Hepatocyte (in vitro differentiated cells): ENCODE results near the gene PAQR9. TPM values are rescaled to one million over a fixed set of nuclear protein-coding genes. Genes with fewer than 3 reads are reported as not detected.
A peak's percentile ranks its signal among the peaks of the same experiment; 100 is the strongest.

Experiments used
- DNase-seq: peaks from one replicate; pipeline ENCODE4 v3.0.0-alpha.2; 2016; ENCODE audit warnings: low spot score
- H2AFZ ChIP-seq: fragments of 200-600 bp; sonication (generic); 2 replicates; pipeline ENCODE4 v1.6.0; 2016; ENCODE audit warnings: antibody characterized with exemption, mild to moderate bottlenecking
- H3K27ac ChIP-seq: fragments of 200-600 bp; sonication (generic); 2 replicates; pipeline ENCODE4 v1.5.1; 2016; ENCODE audit warnings: mild to moderate bottlenecking
- H3K27me3 ChIP-seq: fragments of 200-600 bp; sonication (generic); 2 replicates; pipeline ENCODE4 v1.6.1; 2016
- H3K36me3 ChIP-seq: fragments of 200-600 bp; sonication (generic); replicated peaks from 2 replicates; pipeline ENCODE4 v1.5.1; 2016; ENCODE audit warnings: low read depth; ENCODE audit not compliant: insufficient read depth
- H3K4me1 ChIP-seq: fragments of 200-600 bp; sonication (generic); 2 replicates; pipeline ENCODE4 v1.5.1; 2016; ENCODE audit warnings: mild to moderate bottlenecking, moderate library complexity; ENCODE audit not compliant: insufficient read depth
- H3K4me2 ChIP-seq: fragments of 200-600 bp; sonication (generic); 2 replicates; pipeline ENCODE4 v1.6.0; 2016
- H3K4me3 ChIP-seq: fragments of 200-600 bp; sonication (generic); 2 replicates; pipeline ENCODE4 v1.5.1; 2016; ENCODE audit warnings: mild to moderate bottlenecking
- H3K79me2 ChIP-seq: fragments of 200-600 bp; sonication (generic); 2 replicates; pipeline ENCODE4 v1.6.0; 2017; ENCODE audit warnings: mild to moderate bottlenecking
- H3K9me2 ChIP-seq: fragments of 200-600 bp; sonication (generic); replicated peaks from 2 replicates; pipeline ENCODE4 v1.6.0; 2017; ENCODE audit warnings: mild to moderate bottlenecking; ENCODE audit not compliant: insufficient read depth
- H3K9me3 ChIP-seq: fragments of 200-600 bp; sonication (generic); 2 replicates; pipeline ENCODE4 v1.5.1; 2016; ENCODE audit warnings: low read depth, mild to moderate bottlenecking
- H4K20me1 ChIP-seq: fragments of 200-600 bp; sonication (generic); 2 replicates; pipeline ENCODE4 v1.6.0; 2016; ENCODE audit warnings: mild to moderate bottlenecking; ENCODE audit not compliant: insufficient read depth, poor library complexity, severe bottlenecking
- EZH2 ChIP-seq: fragments of 200-600 bp; sonication (generic); IDR thresholded peaks from 2 replicates; pipeline ENCODE4 v1.6.1; 2016; ENCODE audit warnings: antibody characterized with exemption, mild to moderate bottlenecking, borderline replicate concordance
- EZH2phosphoT487 ChIP-seq: fragments of 200-600 bp; sonication (generic); IDR thresholded peaks from one replicate; pipeline ENCODE4 v1.6.1; 2018; ENCODE audit warnings: antibody characterized with exemption, mild to moderate bottlenecking, low read depth, moderate library complexity; ENCODE audit not compliant: unreplicated experiment, severe bottlenecking
- WGBS: methylation state at CpG from one replicate; pipeline ENCODE4 v1.1.6; 2016; ENCODE audit warnings: low lambda C conversion rate; ENCODE audit errors: missing lambda C conversion rate; 5-methylcytosine and 5-hydroxymethylcytosine counted together
- polyA plus RNA-seq: library from polyadenylated mRNA; unstranded; fragments of >200 nt; fragmentation: Nextera tagmentation; extraction: Ambion mirVana; gene quantifications from 2 replicates; pipeline ENCODE4 v1.2.1, GENCODE V29; 2016
- total RNA-seq: library from RNA; depleted of rRNA; stranded (reverse); fragments of >200 nt; gene quantifications from 2 replicates; pipeline ENCODE4 v1.2.3, GENCODE V29; 2014
- TF ChIP-seq, protein P1 (sequence below): fragments of 200-600 bp; sonication (generic); IDR thresholded peaks from 2 replicates; pipeline ENCODE4 v1.5.1; 2016; ENCODE audit warnings: antibody characterized with exemption, mild to moderate bottlenecking; ENCODE audit not compliant: poor library complexity

Gene PAQR9
- total and polyA plus RNA-seq, 2 experiments from 2014 or later: 2.9 to 3.8 TPM

DNA sequence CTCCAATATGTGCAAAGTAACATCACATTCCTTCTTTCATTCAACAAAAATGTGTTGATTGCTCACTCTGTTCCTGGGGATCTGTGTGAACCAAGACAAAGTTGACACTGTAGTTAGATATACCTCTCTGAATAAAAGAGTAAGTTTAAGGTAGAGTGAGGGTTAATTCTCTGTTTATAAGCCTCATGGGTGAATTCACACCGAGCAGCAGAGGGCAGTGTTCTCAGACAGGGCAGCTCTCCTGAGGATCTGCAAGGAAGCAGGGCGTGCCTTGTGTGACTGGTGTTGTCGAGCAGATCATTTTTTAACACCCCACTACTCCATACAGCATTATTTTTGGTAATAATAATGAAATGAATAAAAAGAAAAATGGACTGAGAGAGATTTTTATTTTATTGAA is 34.4 kb downstream of the PAQR9 start:
- Histone ChIP-seq H3K4me1 (no peaks in the 10 kb centered on the region), H3K9me3 (no peaks in the 10 kb centered on the region), H3K36me3 (no peaks in the 10 kb centered on the region), H2AFZ (no peak overlapping the region), H3K4me2 (no peak overlapping the region), H3K27ac (no peak overlapping the region), H3K27me3 (no peaks in the 10 kb centered on the region), H3K9me2 (no peaks in the 10 kb centered on the region), H3K79me2 (no peaks in the 10 kb centered on the region), H3K4me3 (no peak overlapping the region), H4K20me1 (no peaks in the 10 kb centered on the region)
- WGBS: 45% methylated on average over 3 of the region's 3 CpGs
- no peak for DNase-seq
- no peak for TF ChIP-seq EZH2phosphoT487
- TF ChIP-seq, protein P1, sequence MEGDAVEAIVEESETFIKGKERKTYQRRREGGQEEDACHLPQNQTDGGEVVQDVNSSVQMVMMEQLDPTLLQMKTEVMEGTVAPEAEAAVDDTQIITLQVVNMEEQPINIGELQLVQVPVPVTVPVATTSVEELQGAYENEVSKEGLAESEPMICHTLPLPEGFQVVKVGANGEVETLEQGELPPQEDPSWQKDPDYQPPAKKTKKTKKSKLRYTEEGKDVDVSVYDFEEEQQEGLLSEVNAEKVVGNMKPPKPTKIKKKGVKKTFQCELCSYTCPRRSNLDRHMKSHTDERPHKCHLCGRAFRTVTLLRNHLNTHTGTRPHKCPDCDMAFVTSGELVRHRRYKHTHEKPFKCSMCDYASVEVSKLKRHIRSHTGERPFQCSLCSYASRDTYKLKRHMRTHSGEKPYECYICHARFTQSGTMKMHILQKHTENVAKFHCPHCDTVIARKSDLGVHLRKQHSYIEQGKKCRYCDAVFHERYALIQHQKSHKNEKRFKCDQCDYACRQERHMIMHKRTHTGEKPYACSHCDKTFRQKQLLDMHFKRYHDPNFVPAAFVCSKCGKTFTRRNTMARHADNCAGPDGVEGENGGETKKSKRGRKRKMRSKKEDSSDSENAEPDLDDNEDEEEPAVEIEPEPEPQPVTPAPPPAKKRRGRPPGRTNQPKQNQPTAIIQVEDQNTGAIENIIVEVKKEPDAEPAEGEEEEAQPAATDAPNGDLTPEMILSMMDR: peak; percentile 23

DNA sequence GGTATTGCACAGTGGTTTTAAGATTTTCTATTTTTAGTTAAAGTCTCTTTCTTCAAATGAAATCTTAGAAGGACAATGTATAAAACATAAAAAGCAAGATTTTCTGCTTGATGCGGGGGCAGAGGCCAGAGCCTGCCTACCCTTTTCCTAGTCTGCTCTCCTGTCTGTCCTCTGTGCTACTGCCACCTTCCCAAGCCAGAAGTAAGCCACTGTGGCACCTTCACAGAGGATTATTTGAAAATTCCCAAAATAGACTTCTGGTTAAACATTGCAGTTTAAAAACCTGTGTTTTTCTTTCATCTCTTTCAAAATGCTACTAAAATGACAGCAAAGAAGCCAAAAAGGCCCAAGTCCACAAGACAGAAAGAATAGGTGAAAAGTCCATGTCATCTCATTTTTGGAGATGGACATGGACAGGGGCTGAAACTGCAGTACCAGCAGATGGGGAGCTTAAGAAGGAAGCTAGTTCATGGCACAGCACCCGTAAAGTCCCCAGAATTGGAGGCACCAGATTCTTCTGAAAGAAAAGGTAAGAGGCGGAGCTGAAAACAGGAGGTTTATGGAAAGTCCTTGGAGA is 37.0 kb downstream of the PAQR9 start:
- Histone ChIP-seq H4K20me1 (no peaks in the 10 kb centered on the region), H3K4me1 (no peaks in the 10 kb centered on the region), H3K9me3 (no peaks in the 10 kb centered on the region), H3K4me2 (no peak overlapping the region), H3K9me2 (no peaks in the 10 kb centered on the region), H3K27ac (no peak overlapping the region), H3K27me3 (no peaks in the 10 kb centered on the region), H2AFZ (no peak overlapping the region), H3K36me3 (no peaks in the 10 kb centered on the region), H3K4me3 (no peak overlapping the region), H3K79me2 (no peaks in the 10 kb centered on the region)
- TF ChIP-seq, protein P1: no peak
- TF ChIP-seq EZH2phosphoT487: no peak
- no peak for TF ChIP-seq EZH2
- WGBS: 94% methylated on average over 3 of the region's 3 CpGs
- DNase-seq: no peak

DNA sequence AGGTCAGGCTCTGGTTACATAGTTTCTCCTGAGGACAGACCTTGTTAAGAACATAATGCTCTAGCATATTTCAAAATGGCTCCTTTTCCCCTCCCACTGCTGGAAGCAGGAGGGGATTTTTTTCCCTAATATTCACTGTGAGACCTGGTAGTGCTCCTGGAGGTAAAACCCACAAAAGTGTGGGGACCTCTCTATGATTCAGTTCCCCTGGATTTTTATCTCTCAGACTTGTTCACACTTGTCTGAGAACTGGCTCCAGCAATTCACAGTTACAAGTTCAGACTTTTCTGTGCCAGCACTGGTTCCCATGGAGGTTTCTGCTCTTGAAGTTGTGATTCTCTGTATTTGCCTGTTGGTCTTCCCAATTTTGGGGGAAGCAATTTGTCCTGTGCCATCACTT is 38.3 kb downstream of the PAQR9 start:
- no peaks in the 10 kb centered on the region for H3K9me2 ChIP-seq
- no peaks in the 10 kb centered on the region for H3K79me2 ChIP-seq
- no peaks in the 10 kb centered on the region for H3K9me3 ChIP-seq
- TF ChIP-seq EZH2 (no peak), EZH2phosphoT487 (no peak)
- TF ChIP-seq, protein P1: no peak
- H3K4me1 ChIP-seq: no peaks in the 10 kb centered on the region
- H3K27ac ChIP-seq: no peak overlapping the region
- no peak for DNase-seq
- H3K4me2 ChIP-seq: no peak overlapping the region
- H2AFZ ChIP-seq: no peak overlapping the region
- H4K20me1 ChIP-seq: no peaks in the 10 kb centered on the region
- no peaks in the 10 kb centered on the region for H3K27me3 ChIP-seq
- H3K4me3 ChIP-seq: no peak overlapping the region
- H3K36me3 ChIP-seq: no peaks in the 10 kb centered on the region

DNA sequence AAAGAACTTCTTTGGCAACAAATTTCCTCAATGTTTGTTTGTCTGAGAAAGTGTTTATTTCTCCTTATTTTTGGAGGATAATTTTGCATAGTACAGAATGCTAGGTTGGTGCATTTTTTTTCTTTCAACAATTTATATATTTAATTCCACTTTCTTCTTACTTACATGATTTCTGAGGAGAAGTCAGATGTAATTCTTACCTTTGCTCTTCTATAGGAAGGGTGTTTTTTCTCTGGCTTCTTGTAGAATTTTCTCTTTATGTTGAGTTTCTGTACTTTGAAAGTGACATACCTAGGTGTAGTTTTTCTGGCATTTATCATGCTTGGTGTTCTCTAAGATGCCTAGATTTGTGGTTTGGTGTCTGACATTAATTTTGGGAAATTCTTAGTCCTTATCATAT is 39.8 kb downstream of the PAQR9 start:
- no peaks in the 10 kb centered on the region for H3K36me3 ChIP-seq
- no peak overlapping the region for H2AFZ ChIP-seq

More for the DNA sequence above, 39.8 kb downstream of the PAQR9 start:
- no peak overlapping the region for H3K27ac ChIP-seq
- no peaks in the 10 kb centered on the region for H4K20me1 ChIP-seq
- H3K9me2 ChIP-seq: no peaks in the 10 kb centered on the region
- no peaks in the 10 kb centered on the region for H3K9me3 ChIP-seq
- no peaks in the 10 kb centered on the region for H3K27me3 ChIP-seq
- DNase-seq: no peak
- no peak for TF ChIP-seq EZH2phosphoT487
- TF ChIP-seq, protein P1: no peak
- no peak for TF ChIP-seq EZH2
- no peak overlapping the region for H3K4me3 ChIP-seq
- H3K79me2 ChIP-seq: no peaks in the 10 kb centered on the region
- no peaks in the 10 kb centered on the region for H3K4me1 ChIP-seq
- H3K4me2 ChIP-seq: no peak overlapping the region
